Endothelial cell of umbilical vein (primary cell): Measurements from ENCODE around the gene NCAPG2. TPM values are rescaled to one million over a fixed set of nuclear protein-coding genes. Genes with fewer than 3 reads are reported as not detected.

Source experiments
- BruUV-seq: library from RNA; stranded (reverse); fragments of 400-500 nt; replicated peaks from 2 replicates; lab custom pipeline; 2021; lab: Mats Ljungman, UMichigan
- CTCF ChIA-PET: fragments of 300-600, 350-600 bp; sonication (Branson Sonifier 250); formaldehyde crosslinking; loops from one replicate; lab custom pipeline; 2021; ENCODE audit warnings: antibody characterized with exemption, inconsistent platforms; lab: Charles Lee
- POLR2A ChIA-PET: fragments of 300-600, 350-600 bp; sonication (Branson Sonifier 250); formaldehyde crosslinking; loops from one replicate; lab custom pipeline; 2021; ENCODE audit warnings: antibody characterized with exemption, inconsistent platforms; lab: Charles Lee
- DNase-seq: peaks from one replicate; pipeline ENCODE4 v3.0.0-alpha.2; 2011; ENCODE audit warnings: low read depth, low spot score
- FAIRE-seq: peaks from 2 replicates; lab custom pipeline; 2011; peaks lifted over from hg19 to GRCh38; lab: Jason Lieb, UNC
- H2AFZ ChIP-seq: 2 replicates; pipeline ENCODE4 v1.6.0; 2012; ENCODE audit warnings: low read depth, low read length, control low read depth, inconsistent platforms
- H3K27ac ChIP-seq: 2 replicates; pipeline ENCODE4 v1.5.1; 2011; ENCODE audit warnings: low read depth, mild to moderate bottlenecking, control low read depth, low read length, moderate library complexity; ENCODE audit not compliant: insufficient read depth
- H3K27me3 ChIP-seq, 2 experiments: 2 replicates each; pipeline versions ENCODE4 v1.6.0 to v1.6.1; 2011; ENCODE audit warnings: low read length in 2 of 2, mixed read lengths in 1 of 2; ENCODE audit not compliant: control insufficient read depth in 2 of 2, insufficient read depth in 2 of 2
- H3K36me3 ChIP-seq, 2 experiments: 2 replicates in 1 of 2; 3 replicates in 1 of 2; pipeline ENCODE4 v1.5.1; 2011; ENCODE audit warnings: low read length in 2 of 2, mild to moderate bottlenecking in 1 of 2, moderate library complexity in 1 of 2; ENCODE audit not compliant: control insufficient read depth in 2 of 2, insufficient read depth in 2 of 2; ENCODE audit errors: extremely low read depth in 1 of 2
- H3K4me1 ChIP-seq: 3 replicates; pipeline ENCODE4 v1.5.1; 2011; ENCODE audit warnings: mild to moderate bottlenecking, low read length; ENCODE audit not compliant: control insufficient read depth, insufficient read depth; ENCODE audit errors: extremely low read depth
- H3K4me2 ChIP-seq: 2 replicates; pipeline ENCODE4 v1.6.1; 2011; ENCODE audit warnings: low read length, control low read depth, mixed read lengths; ENCODE audit not compliant: insufficient read depth
- H3K4me3 ChIP-seq, 3 experiments: fragments of 200-600 bp in 1 of 3; sonication (generic), shearing (Covaris generic) in 1 of 3; replicated peaks in 1 of 3; 2 replicates each; pipeline ENCODE4 v1.5.1; 2011 to 2016; ENCODE audit warnings: control low read depth in 3 of 3, low read length in 3 of 3, mild to moderate bottlenecking in 2 of 3, inconsistent platforms in 1 of 3, low read depth in 1 of 3, moderate library complexity in 1 of 3; ENCODE audit not compliant: insufficient read depth in 1 of 3
- H3K79me2 ChIP-seq: 2 replicates; pipeline ENCODE4 v1.6.0; 2012; ENCODE audit warnings: low read length, inconsistent platforms; ENCODE audit not compliant: control insufficient read depth, insufficient read depth
- H3K9ac ChIP-seq: replicated peaks from 2 replicates; pipeline ENCODE3; 2011; ENCODE audit warnings: low read length, control low read depth; ENCODE audit not compliant: insufficient read depth; ENCODE audit errors: extremely low read depth
- H3K9me1 ChIP-seq: replicated peaks from 3 replicates; pipeline ENCODE4 v1.6.0; 2011; ENCODE audit warnings: mild to moderate bottlenecking, low read length; ENCODE audit not compliant: control insufficient read depth, insufficient read depth; ENCODE audit errors: extremely low read depth
- H3K9me3 ChIP-seq: replicated peaks from 2 replicates; pipeline ENCODE4 v1.5.1; 2012; ENCODE audit warnings: low read length, inconsistent platforms; ENCODE audit not compliant: control insufficient read depth, insufficient read depth
- H4K20me1 ChIP-seq: replicated peaks from 2 replicates; pipeline ENCODE3; 2011; ENCODE audit warnings: mild to moderate bottlenecking, low read length; ENCODE audit not compliant: control insufficient read depth, insufficient read depth; ENCODE audit errors: extremely low read depth
- CTCF ChIP-seq, 2 donors: IDR thresholded peaks; 1 replicate in 1 of 2; 2 replicates in 1 of 2; pipeline ENCODE4 v1.5.1; 2011; ENCODE audit warnings: low read length in 2 of 2, mild to moderate bottlenecking in 2 of 2, moderate library complexity in 2 of 2, control low read depth in 1 of 2, inconsistent platforms in 1 of 2, low read depth in 1 of 2; ENCODE audit not compliant: insufficient read depth in 1 of 2; ENCODE audit errors: extremely low read depth in 1 of 2
- EZH2 ChIP-seq: IDR thresholded peaks from 2 replicates; pipeline ENCODE4 v1.6.1; 2012; ENCODE audit warnings: borderline replicate concordance, low read depth, mild to moderate bottlenecking, moderate library complexity, low read length, inconsistent platforms; ENCODE audit not compliant: severe bottlenecking
- FOS ChIP-seq: IDR thresholded peaks from 2 replicates; pipeline ENCODE4 v1.6.1; 2011; ENCODE audit warnings: mild to moderate bottlenecking, low read length, moderate library complexity, borderline replicate concordance; ENCODE audit not compliant: insufficient read depth
- GATA2 ChIP-seq: IDR thresholded peaks from 2 replicates; pipeline ENCODE4 v1.7.0; 2011; ENCODE audit warnings: low read depth, mild to moderate bottlenecking, moderate library complexity, mixed read lengths, low read length; ENCODE audit not compliant: insufficient read length, insufficient read depth
- JUN ChIP-seq: IDR thresholded peaks from 2 replicates; pipeline ENCODE4 v1.6.1; 2011; ENCODE audit warnings: borderline replicate concordance, low read depth; ENCODE audit not compliant: insufficient read length, insufficient read depth
- MAX ChIP-seq: IDR thresholded peaks from 2 replicates; pipeline ENCODE4 v1.6.1; 2011; ENCODE audit not compliant: insufficient read depth, insufficient read length
- MYC ChIP-seq: IDR thresholded peaks from one replicate; pipeline ENCODE4 v1.6.1; 2011; ENCODE audit warnings: mild to moderate bottlenecking, low read depth, low read length
- POLR2A ChIP-seq: IDR thresholded peaks from 2 replicates; pipeline ENCODE4 v1.6.1; 2012; ENCODE audit warnings: low read depth, mild to moderate bottlenecking, control low read depth, low read length
- POLR2AphosphoS5 ChIP-seq: IDR thresholded peaks from 2 replicates; pipeline ENCODE4 v1.6.1; 2012; ENCODE audit warnings: low read depth, mild to moderate bottlenecking, control low read depth, low read length, moderate library complexity; ENCODE audit not compliant: insufficient read depth
- dilution Hi-C: fragments of 300-500 bp; cut with MboI; formaldehyde crosslinking; loops from one replicate; pipeline ENCODE4 v1.15.0; 2019; ENCODE audit warnings: low sequenced_read_pairs; ENCODE audit not compliant: extremely low pct_ligation_motif_present
- intact Hi-C: fragments of 100-400 bp; cut with micrococcal nuclease; formaldehyde crosslinking; loops from one replicate; pipeline ENCODE4 v1.10.0; 2022
- polyA plus RNA-seq, 4 experiments: library from polyadenylated mRNA; depleted of rRNA in 3 of 4; stranded (reverse) in 3 of 4; unstranded in 1 of 4; fragments of >200 nt; gene quantifications; 2 replicates each; pipeline versions ENCODE4 v1.2.1 to v1.2.3, GENCODE V29; 2011 to 2012; ENCODE audit warnings: missing spikeins in 1 of 4
- total RNA-seq: library from RNA; stranded (reverse); gene quantifications from 2 replicates; pipeline ENCODE4 v1.2.3, GENCODE V29; 2021

The NCAPG2 gene
- total and polyA plus RNA-seq, 2 donors (not counting 3 experiments of a cell fraction or from before 2014, with no cell fraction given), result 19.2 to 62.3 TPM

- Histone ChIP-seq H3K27ac (no peak overlapping the region), H4K20me1 (no peaks in the 10 kb centered on the region), H3K9ac (no peak overlapping the region), H3K4me2 (no peak overlapping the region), H3K4me3 (no peak overlapping the region), H3K79me2 (no peaks in the 10 kb centered on the region), H3K4me1 (no peaks in the 10 kb centered on the region), H3K9me3 (no peaks in the 10 kb centered on the region), H2AFZ (no peak overlapping the region), H3K36me3 (no peaks in the 10 kb centered on the region), H3K9me1 (no peaks in the 10 kb centered on the region), H3K27me3 (no peaks in the 10 kb centered on the region)
- TF ChIP-seq MAX (no peak), POLR2AphosphoS5 (no peak), POLR2A (no peak), MYC (no peak), CTCF (IDR thresholded peaks at IDR 0.05; ENCODE audit: extremely low read depth in 1 of 2, insufficient read depth in 1 of 2, low read depth in 1 of 2, low read length in 2 of 2) (no peak), GATA2 (no peak), FOS (no peak), JUN (no peak), EZH2 (no peak)
- POLR2A ChIA-PET, result no interaction called here
- dilution Hi-C loops, result no loop called here
- FAIRE-seq (no peak), DNase-seq (no peak)
- CTCF ChIA-PET, result no interaction called here
- no TSS peak for BruUV-seq
- intact Hi-C loops, result no loop called here
These were observed 100.5 kb downstream of the NCAPG2 start for GRCh38 chr7:158603773-158604755.
